Keratinocyte (primary cell): ENCODE data around the gene TMEM132C. TPM values are rescaled to one million over a fixed set of nuclear protein-coding genes. Genes with fewer than 3 reads are reported as not detected.

ENCODE experiments used
- DNase-seq: peaks from one replicate; pipeline ENCODE4 v3.0.0-alpha.2; 2011; ENCODE audit warnings: low read depth, missing footprints, low spot score
- FAIRE-seq: peaks from 2 replicates; lab custom pipeline; 2011; peaks lifted over from hg19 to GRCh38; lab: Jason Lieb, UNC
- H2AFZ ChIP-seq: 2 replicates; pipeline ENCODE4 v1.6.0; 2012; ENCODE audit warnings: low read length, control low read depth, inconsistent platforms; ENCODE audit not compliant: control insufficient read depth
- H3K27ac ChIP-seq: 2 replicates; pipeline ENCODE4 v1.5.1; 2011; ENCODE audit warnings: low read length; ENCODE audit not compliant: control insufficient read depth, insufficient read depth
- H3K27me3 ChIP-seq: 3 replicates; pipeline ENCODE4 v1.6.0; 2011; ENCODE audit warnings: low read length; ENCODE audit not compliant: control insufficient read depth, insufficient read depth; ENCODE audit errors: extremely low read depth
- H3K36me3 ChIP-seq, 2 experiments: 2 replicates in 1 of 2; 3 replicates in 1 of 2; pipeline ENCODE4 v1.5.1; 2011; ENCODE audit warnings: low read length in 2 of 2, mild to moderate bottlenecking in 1 of 2; ENCODE audit not compliant: control insufficient read depth in 2 of 2, insufficient read depth in 2 of 2; ENCODE audit errors: extremely low read depth in 1 of 2
- H3K4me1 ChIP-seq: 3 replicates; pipeline ENCODE4 v1.5.1; 2011; ENCODE audit warnings: low read length; ENCODE audit not compliant: control insufficient read depth, insufficient read depth; ENCODE audit errors: extremely low read depth
- H3K4me2 ChIP-seq: 3 replicates; pipeline ENCODE4 v1.6.0; 2011; ENCODE audit warnings: low read depth, low read length; ENCODE audit not compliant: control insufficient read depth, insufficient read depth; ENCODE audit errors: extremely low read depth
- H3K4me3 ChIP-seq, 3 experiments: fragments of 200-600 bp in 1 of 3; sonication (generic) in 1 of 3; 2 replicates in 2 of 3; 3 replicates in 1 of 3; pipeline ENCODE4 v1.5.1; 2011 to 2016; ENCODE audit warnings: low read length in 3 of 3, mild to moderate bottlenecking in 3 of 3, control low read depth in 2 of 3, inconsistent platforms in 1 of 3, low read depth in 1 of 3, mixed read lengths in 1 of 3, mixed run types in 1 of 3, moderate library complexity in 1 of 3; ENCODE audit not compliant: control insufficient read depth in 2 of 3, insufficient read depth in 2 of 3; ENCODE audit errors: extremely low read depth in 1 of 3
- H3K79me2 ChIP-seq: 2 replicates; pipeline ENCODE4 v1.6.0; 2012; ENCODE audit warnings: low read length; ENCODE audit not compliant: control insufficient read depth, insufficient read depth
- H3K9ac ChIP-seq: 3 replicates; pipeline ENCODE4 v1.6.0; 2011; ENCODE audit warnings: low read length; ENCODE audit not compliant: control insufficient read depth, insufficient read depth; ENCODE audit errors: extremely low read depth
- H3K9me1 ChIP-seq: 3 replicates; pipeline ENCODE4 v1.6.0; 2011; ENCODE audit warnings: low read length; ENCODE audit not compliant: control insufficient read depth, insufficient read depth; ENCODE audit errors: extremely low read depth
- H3K9me3 ChIP-seq: 2 replicates; pipeline ENCODE4 v1.5.1; 2012; ENCODE audit warnings: low read depth, low read length; ENCODE audit not compliant: control insufficient read depth
- H4K20me1 ChIP-seq: 3 replicates; pipeline ENCODE4 v1.6.0; 2011; ENCODE audit warnings: low read length; ENCODE audit not compliant: control insufficient read depth, insufficient read depth; ENCODE audit errors: extremely low read depth
- EZH2 ChIP-seq: IDR thresholded peaks from one replicate; pipeline ENCODE4 v1.6.1; 2012; ENCODE audit warnings: inconsistent platforms, mild to moderate bottlenecking, low read length, moderate library complexity
- dilution Hi-C: fragments of 300-500 bp; cut with MboI; formaldehyde crosslinking; loops from one replicate; pipeline ENCODE4 v1.7.0; 2020; ENCODE audit warnings: low sequenced_read_pairs; ENCODE audit not compliant: extremely low pct_ligation_motif_present
- polyA plus RNA-seq, 5 experiments: library from polyadenylated mRNA; depleted of rRNA in 3 of 5; stranded (reverse) in 3 of 5; stranded (forward) in 1 of 5; unstranded in 1 of 5; fragments of >200 nt; gene quantifications; 1 replicate in 1 of 5; 2 replicates in 3 of 5; 3 replicates in 1 of 5; pipeline versions ENCODE4 v1.2.1 to v1.2.3, GENCODE V29; 2011 to 2012; ENCODE audit warnings: missing spikeins in 2 of 5, low read depth in 1 of 5, low replicate concordance in 1 of 5
- TF ChIP-seq, protein P1 (sequence below), 3 experiments: IDR thresholded peaks in 1 of 3; conservative IDR thresholded peaks in 1 of 3; optimal IDR thresholded peaks in 1 of 3; 2 replicates in 2 of 3; 3 replicates in 1 of 3; pipeline versions ENCODE3 to v1.5.1; 2011; ENCODE audit warnings: low read length in 3 of 3, mild to moderate bottlenecking in 3 of 3, moderate library complexity in 2 of 3, control low read depth in 1 of 3, inconsistent platforms in 1 of 3; ENCODE audit not compliant: insufficient read depth in 2 of 3; ENCODE audit errors: extremely low read depth in 1 of 3

TMEM132C gene
- polyA plus RNA-seq, 1 donor (not counting 4 experiments of a cell fraction or from before 2014, with no cell fraction given): not detected

DNA sequence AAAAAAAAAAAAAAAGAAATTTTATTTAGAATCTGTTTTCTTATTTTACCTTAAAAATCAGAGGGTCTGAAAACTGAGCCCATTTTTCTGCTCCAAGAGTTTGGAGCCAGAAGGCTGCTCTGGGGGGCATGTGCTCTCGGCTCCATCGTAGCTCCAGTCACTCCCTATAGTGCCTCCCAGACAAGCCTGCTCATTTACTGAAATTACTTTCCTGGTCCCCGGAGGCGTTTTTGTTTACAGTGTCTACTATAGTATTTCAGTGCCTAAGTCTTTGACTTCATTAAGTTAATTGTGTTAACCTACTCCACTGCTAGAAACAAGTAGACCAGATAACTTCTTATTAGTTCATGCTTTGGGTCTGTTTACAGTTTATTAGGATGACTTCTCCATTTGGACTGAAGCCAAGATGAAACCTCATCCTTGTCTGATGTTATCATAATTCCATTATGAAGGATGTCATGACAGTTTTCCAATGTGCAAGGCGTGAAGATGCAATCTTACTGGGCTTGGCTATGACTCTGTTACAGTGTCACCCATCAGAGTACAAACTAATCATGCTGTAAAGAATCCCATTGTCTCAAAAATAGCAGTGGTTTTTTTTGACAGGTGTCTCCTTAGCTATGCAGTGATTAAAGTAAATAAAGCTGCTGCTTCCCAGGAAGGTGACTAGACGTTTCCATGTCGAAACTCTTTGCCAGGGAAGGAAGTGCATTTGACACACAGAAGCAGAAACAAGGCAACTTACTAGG lies 182.3 kb downstream of the TMEM132C start:
- H3K9me3 ChIP-seq: peaks cover 3% of the 10 kb centered on the region
- no peaks in the 10 kb centered on the region for H3K36me3 ChIP-seq
- dilution Hi-C loops: no loop called here

DNA sequence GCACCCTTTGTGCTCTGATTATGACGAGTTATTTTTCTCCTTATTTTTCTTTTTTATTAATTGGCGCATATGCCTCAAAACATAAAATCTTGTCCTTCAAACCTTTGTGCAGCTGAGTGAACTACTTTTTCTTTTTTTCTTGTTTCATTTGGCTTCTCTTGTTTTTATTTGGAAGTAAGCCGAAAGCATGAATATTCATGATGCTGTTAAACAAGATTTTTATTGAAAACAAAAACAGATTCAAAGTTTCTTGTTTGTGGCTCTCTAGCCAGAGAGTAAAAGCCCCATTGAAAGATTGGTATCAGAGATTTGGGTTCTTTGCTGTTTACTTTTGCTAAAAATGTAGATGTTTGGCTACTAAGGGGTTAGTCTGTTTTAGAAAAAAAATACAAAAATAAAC lies 183.8 kb downstream of the TMEM132C start:
- H3K36me3 ChIP-seq: no peaks in the 10 kb centered on the region
- H3K4me1 ChIP-seq: no peaks in the 10 kb centered on the region
- no peak for DNase-seq
- H3K4me2 ChIP-seq: no peak overlapping the region
- no peaks in the 10 kb centered on the region for H3K9me1 ChIP-seq
- no peaks in the 10 kb centered on the region for H3K27me3 ChIP-seq
- H4K20me1 ChIP-seq: no peaks in the 10 kb centered on the region
- no peak overlapping the region for H2AFZ ChIP-seq
- no peak for FAIRE-seq
- no peak overlapping the region for H3K9ac ChIP-seq
- no peak overlapping the region for H3K4me3 ChIP-seq
- TF ChIP-seq EZH2: no peak
- TF ChIP-seq, protein P1, sequence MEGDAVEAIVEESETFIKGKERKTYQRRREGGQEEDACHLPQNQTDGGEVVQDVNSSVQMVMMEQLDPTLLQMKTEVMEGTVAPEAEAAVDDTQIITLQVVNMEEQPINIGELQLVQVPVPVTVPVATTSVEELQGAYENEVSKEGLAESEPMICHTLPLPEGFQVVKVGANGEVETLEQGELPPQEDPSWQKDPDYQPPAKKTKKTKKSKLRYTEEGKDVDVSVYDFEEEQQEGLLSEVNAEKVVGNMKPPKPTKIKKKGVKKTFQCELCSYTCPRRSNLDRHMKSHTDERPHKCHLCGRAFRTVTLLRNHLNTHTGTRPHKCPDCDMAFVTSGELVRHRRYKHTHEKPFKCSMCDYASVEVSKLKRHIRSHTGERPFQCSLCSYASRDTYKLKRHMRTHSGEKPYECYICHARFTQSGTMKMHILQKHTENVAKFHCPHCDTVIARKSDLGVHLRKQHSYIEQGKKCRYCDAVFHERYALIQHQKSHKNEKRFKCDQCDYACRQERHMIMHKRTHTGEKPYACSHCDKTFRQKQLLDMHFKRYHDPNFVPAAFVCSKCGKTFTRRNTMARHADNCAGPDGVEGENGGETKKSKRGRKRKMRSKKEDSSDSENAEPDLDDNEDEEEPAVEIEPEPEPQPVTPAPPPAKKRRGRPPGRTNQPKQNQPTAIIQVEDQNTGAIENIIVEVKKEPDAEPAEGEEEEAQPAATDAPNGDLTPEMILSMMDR (optimal IDR thresholded peaks at IDR 0.05 in 1 of 3, IDR thresholded peaks at IDR 0.05 in 1 of 3, conservative IDR thresholded peaks at IDR 0.05 in 1 of 3; ENCODE audit: extremely low read depth in 1 of 3, insufficient read depth in 2 of 3, low read length in 3 of 3): no peak
- H3K9me3 ChIP-seq: peaks cover 6% of the 10 kb centered on the region
- H3K27ac ChIP-seq: no peak overlapping the region
- no peaks in the 10 kb centered on the region for H3K79me2 ChIP-seq
- dilution Hi-C loops: no loop called here

More for the DNA sequence above, 182.3 kb downstream of the TMEM132C start:
- Histone ChIP-seq H4K20me1 (no peaks in the 10 kb centered on the region), H3K27ac (no peak overlapping the region), H2AFZ (no peak overlapping the region), H3K9me1 (no peaks in the 10 kb centered on the region), H3K4me3 (no peak overlapping the region), H3K4me2 (no peak overlapping the region), H3K9ac (no peak overlapping the region), H3K79me2 (no peaks in the 10 kb centered on the region), H3K4me1 (no peaks in the 10 kb centered on the region), H3K27me3 (no peaks in the 10 kb centered on the region)
- no peak for FAIRE-seq
- TF ChIP-seq EZH2: no peak
- TF ChIP-seq, protein P1 (optimal IDR thresholded peaks at IDR 0.05 in 1 of 3, IDR thresholded peaks at IDR 0.05 in 1 of 3, conservative IDR thresholded peaks at IDR 0.05 in 1 of 3; ENCODE audit: extremely low read depth in 1 of 3, insufficient read depth in 2 of 3, low read length in 3 of 3): no peak
- no peak for DNase-seq
